22Rv1 (cell line): ENCODE results near the gene MINDY4.
A peak's percentile ranks its signal among the peaks of the same experiment; 100 is the strongest.

ENCODE experiments used
- H3K27ac ChIP-seq: fragments of 450-650 bp; 2 replicates; pipeline ENCODE4 v1.5.1; 2017
- CTCF ChIP-seq: fragments of 450-650 bp; IDR thresholded peaks from 2 replicates; pipeline ENCODE4 v1.5.1; 2017; ENCODE audit warnings: mild to moderate bottlenecking
- ZFX ChIP-seq: fragments of 450-650 bp; IDR thresholded peaks from 2 replicates; pipeline ENCODE4 v1.6.1; 2017; ENCODE audit warnings: antibody characterized with exemption, borderline replicate concordance

Gene MINDY4

GRCh38 chr7:30733691-30734090 lies 37.5 kb upstream of the MINDY4 start:
- no peak for TF ChIP-seq ZFX
- TF ChIP-seq CTCF: no peak
- H3K27ac ChIP-seq: no peak overlapping the region

- no peak overlapping the region for H3K27ac ChIP-seq
- no peak for TF ChIP-seq ZFX
- TF ChIP-seq CTCF: no peak
Observed at GRCh38 chr7:30734497-30734896, 36.7 kb upstream of the MINDY4 start.

DNA sequence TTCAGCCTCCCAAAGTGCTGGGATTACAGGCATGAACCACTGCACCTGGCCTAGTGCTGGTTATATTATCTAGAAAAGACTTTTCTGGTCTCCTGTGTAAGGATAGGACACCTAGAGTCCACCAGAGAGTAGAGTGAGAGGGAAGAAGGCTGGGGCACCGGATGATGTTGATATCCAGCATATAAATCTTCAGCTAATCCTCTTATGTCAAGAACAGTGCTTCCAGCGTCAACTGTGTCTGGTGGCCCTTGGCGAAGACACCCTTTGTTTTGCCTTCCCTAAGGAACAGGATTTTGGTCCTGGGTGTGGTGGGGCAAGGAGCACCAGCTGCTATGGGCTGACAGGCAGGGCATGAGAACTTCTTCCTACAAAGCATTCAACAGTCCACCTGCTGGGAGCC lies 35.6 kb upstream of the MINDY4 start:
- no peak overlapping the region for H3K27ac ChIP-seq
- no peak for TF ChIP-seq ZFX
- no peak for TF ChIP-seq CTCF

- no peak for TF ChIP-seq ZFX
- TF ChIP-seq CTCF: no peak
- no peak overlapping the region for H3K27ac ChIP-seq
Observed at GRCh38 chr7:30736291-30736690, 34.9 kb upstream of the MINDY4 start.

- TF ChIP-seq CTCF (no peak), ZFX (no peak)
- no peak overlapping the region for H3K27ac ChIP-seq
Observed at GRCh38 chr7:30738026-30738915, 32.9 kb upstream of the MINDY4 start.

GRCh38 chr7:30739691-30740090 lies 31.5 kb upstream of the MINDY4 start:
- TF ChIP-seq CTCF (no peak), ZFX (no peak)
- no peak overlapping the region for H3K27ac ChIP-seq

DNA sequence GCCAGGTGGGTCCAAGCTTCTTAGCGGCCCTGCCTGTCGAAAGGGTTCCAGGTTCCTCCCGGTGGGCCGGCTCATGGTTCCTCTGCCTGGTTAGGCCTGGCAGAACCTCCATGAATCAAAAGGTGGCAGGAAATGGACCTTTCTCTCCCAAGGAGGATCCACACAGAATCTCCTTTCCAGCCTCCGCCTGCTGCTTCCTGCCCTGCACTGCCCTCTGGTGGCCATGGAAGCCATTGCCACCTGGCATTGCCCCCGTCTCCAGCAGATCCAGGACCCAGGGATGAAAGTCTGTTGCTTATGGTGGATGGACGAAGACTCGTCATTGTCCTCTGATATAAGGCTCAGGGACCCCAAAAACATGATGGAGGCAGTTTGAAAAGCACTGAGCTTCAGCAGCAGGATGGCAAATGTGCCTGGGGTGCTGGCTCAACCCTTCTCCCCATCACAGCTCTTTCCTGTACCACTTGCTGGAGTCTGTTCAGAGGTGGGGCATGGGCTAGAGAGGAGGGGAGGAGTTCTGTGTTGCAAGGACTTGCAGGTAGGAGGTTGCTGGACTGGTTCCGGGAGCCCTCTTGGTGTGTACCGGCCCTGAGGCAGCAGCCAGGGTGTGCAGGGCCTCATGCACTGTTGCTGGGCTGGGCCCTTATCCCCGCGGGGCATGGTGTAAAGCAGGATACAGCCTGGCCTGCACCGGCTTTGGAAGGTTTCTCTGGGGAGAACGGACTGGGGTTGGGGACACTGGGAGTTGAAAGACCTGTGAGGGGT lies 30.6 kb upstream of the MINDY4 start:
- H3K27ac ChIP-seq: peak overlapping the region; percentile 56
- TF ChIP-seq CTCF (peak; percentile 100), ZFX (no peak)
